Measurements from ENCODE around the gene STX4.

Gene STX4, protein sequence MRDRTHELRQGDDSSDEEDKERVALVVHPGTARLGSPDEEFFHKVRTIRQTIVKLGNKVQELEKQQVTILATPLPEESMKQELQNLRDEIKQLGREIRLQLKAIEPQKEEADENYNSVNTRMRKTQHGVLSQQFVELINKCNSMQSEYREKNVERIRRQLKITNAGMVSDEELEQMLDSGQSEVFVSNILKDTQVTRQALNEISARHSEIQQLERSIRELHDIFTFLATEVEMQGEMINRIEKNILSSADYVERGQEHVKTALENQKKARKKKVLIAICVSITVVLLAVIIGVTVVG

GRCh38 chr16:31032736-31033708 is at the start of gene STX4:
Gene STX4 (plus strand): TSS chr16:31033558. CDS start chr16:31033806, 248 bp downstream.
- DNase-seq (ENCODE audit: extremely low spot score, insufficient read length, low read depth) (peak; percentile 86), FAIRE-seq (peak; percentile 97)

GRCh38 chr16:30983898-30984610 is 49.3 kb upstream of the STX4 start:
- FAIRE-seq (no peak), DNase-seq (ENCODE audit: extremely low spot score, insufficient read length, low read depth) (no peak)

DNA sequence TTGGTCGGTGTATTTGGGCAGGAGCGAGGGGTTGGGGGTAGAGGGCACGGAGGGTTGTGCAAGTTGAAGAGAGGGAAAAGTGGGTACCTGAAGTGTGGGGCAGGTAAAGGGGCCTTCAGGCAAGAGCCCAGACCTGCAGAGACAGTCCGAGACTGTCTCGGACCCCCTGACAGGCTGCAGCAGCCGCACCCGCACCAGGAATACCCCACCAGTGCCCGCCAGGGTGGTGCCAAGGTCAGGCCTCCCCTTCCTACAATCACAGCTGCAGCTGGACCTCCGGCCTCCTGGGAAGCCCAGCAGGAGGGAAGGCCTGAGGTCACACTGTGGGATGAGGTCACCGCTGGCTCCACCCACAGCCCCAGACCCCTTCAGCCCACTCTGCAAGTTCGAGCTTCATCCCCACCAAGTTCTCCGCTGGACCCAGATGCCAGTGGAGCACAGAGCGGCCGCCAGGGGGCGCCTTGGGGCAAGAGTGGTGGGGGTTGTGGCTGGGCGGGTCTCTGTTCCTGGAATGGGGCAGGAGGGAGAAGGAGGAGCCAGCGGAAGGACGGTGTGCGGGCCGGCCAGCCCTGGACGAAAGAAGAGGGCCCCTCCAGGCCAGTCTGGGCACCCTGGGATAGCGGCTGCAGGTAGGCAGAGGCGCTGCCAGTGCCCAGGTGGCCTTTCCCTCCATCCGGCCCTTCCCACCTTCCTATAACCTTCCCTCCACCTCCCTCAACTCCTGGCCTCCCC is 48.5 kb upstream of the STX4 start, which contains the start of gene HSD3B7:
HSD3B7 (plus strand) TSS at position 539 of the 732 bp plus-strand sequence. CDS start 452 bp downstream, outside the sequence.
- FAIRE-seq (peak; percentile 38), DNase-seq (ENCODE audit: extremely low spot score, insufficient read length, low read depth) (peak; percentile 78)

GRCh38 chr16:30985401-30986128 is 47.8 kb upstream of the STX4 start:
- no peak for FAIRE-seq

DNA sequence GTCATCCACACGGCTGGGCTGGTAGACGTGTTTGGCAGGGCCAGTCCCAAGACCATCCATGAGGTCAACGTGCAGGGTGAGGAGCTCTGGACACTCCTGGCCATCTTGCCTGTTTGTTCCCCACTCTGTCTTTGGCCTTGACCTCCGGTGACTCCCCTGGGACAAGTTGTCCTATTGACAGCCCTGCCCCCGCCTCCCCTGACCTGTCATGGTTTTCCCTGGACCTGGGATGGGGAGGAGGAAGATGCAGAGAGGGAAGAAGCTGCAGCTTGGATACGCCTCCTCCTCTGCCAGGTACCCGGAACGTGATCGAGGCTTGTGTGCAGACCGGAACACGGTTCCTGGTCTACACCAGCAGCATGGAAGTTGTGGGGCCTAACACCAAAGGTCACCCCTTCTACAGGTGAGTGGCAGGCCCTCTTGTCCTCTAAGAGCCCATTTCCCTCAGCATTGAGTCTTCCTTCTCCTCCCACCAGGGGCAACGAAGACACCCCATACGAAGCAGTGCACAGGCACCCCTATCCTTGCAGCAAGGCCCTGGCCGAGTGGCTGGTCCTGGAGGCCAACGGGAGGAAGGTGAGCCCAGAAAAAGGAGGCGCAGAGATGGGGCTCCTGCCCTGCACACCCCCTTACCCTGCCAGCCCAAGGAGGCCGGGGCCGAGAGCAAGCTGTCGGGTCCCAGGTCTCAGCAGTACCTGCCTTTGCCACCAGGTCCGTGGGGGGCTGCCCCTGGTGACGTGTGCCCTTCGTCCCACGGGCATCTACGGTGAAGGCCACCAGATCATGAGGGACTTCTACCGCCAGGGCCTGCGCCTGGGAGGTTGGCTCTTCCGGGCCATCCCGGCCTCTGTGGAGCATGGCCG is 47.0 kb upstream of the STX4 start:
- no peak for FAIRE-seq
- no peak for DNase-seq (ENCODE audit: extremely low spot score, insufficient read length, low read depth)

More at GRCh38 chr16:30985401-30986128, 47.8 kb upstream of the STX4 start:
- DNase-seq (ENCODE audit: extremely low spot score, insufficient read length, low read depth): no peak

- FAIRE-seq (no peak), DNase-seq (ENCODE audit: extremely low spot score, insufficient read length, low read depth) (no peak)
Measured at GRCh38 chr16:30987581-30988190, 45.7 kb upstream of the STX4 start.

DNA sequence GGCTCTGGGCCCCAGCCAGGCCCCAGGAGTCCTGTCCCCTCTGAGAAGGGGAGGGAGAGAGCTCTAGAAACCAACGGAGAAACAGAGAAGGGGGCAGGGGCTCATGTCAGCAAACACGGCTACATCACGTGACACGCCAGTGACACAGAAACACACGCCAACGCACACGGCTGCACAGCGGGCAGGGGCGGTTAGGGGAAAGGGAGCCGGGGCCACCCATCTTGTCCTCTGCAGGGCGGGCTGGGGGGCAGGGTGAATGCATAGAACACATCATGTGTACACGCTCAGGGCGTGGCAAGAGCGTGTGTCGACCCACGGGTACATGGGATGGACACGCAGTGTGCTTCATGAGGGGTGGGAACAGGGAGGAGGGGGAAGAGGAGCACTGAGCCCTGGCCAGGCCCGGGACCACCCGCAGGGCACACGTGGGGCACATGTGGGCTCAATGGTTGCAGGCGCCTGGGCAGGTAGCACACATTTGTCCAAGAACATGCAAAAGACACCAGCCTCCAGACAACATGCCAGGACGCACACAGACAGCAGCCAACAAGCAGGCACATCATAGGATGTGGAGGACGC is 43.8 kb upstream of the STX4 start:
- DNase-seq (ENCODE audit: extremely low spot score, insufficient read length, low read depth): no peak
- FAIRE-seq: no peak

DNA sequence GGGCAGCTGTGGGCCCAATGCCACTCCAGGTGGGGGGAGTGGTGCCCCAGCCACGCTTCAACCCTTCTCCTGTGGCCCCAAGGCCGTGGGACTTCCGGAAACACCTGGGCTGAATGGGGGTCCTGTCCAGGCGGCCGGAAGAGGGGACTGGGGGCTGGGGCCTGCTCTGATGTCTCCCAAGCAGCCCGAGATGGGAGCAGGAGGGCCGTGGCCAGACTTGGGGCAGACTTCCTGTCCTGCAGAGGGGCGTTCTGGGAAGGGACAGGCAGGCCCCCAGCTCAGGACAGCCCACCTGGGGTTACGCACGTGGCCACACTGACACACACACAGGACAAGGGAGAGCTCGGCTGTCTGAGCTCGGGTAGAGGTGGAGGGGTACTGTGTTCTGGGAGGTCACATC is 43.3 kb upstream of the STX4 start:
- FAIRE-seq: no peak
- DNase-seq (ENCODE audit: extremely low spot score, insufficient read length, low read depth): no peak

- no peak for FAIRE-seq
- no peak for DNase-seq (ENCODE audit: extremely low spot score, insufficient read length, low read depth)
Measured at GRCh38 chr16:30991052-30991451, 42.3 kb upstream of the STX4 start.

DNA sequence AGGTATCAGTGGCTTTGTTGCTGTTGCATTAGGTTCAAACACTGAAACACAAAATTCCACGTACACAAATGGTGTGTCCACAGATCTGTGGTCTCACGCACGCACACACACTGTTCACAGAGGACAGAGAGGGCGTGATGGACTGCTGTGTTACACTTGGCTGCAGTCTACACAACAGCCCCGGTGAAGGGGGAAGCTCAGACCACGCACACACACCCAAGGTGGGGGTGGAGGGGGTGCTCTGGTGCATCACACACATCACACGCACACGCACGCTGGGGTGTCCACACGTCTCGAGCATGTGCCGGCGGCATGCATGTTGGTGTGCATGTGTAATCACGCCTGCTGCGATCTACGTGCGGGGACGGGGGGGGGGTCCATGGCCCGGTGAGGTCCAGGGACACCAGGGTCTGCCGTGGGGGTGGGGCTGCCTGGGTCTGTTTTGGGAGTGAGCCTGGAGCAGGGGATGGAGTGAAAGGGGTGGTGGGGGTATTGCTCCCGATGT is 41.0 kb upstream of the STX4 start:
- DNase-seq (ENCODE audit: extremely low spot score, insufficient read length, low read depth) (no peak), FAIRE-seq (no peak)

DNA sequence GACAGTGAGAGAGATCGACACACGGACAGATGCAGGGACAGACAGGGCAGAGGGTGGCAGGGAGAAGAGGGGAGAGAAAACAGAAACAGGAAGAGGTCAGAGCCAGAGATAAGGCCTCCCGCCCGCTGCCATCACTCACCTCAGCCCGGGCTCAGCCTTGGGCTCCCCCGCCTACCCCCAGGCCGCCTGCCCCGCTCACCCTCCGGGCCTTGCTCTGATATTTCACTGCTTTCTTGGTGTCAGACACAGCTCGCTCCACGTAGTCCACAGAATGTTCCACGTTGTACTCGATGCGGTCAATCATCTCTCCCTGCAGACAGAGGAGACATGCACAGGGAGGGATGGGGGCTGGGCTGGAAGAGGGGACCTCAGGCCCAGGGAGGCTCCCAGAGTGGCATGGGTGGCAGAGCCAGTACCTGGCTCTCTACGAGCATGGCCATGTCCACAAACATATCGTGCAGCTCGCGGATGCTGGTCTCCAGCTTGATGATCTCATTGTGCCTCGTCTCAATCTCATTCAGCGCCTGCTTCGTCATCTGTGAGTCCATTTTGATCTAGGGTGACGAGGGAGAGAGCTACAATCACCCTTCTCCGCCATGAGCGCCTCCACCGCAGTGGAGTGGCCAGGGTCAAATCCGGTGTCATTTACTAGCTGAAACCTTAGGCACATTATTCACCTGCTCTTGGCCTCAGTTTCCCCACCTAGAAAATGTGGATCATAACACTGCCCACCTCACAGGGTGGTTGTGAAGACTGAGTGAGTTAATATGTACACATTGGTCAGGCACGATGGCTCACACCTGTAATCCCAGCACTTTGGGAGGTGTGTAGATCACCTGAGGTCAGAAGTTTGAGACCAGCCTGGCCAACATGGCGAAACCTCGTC is 40.2 kb upstream of the STX4 start:
- no peak for DNase-seq (ENCODE audit: extremely low spot score, insufficient read length, low read depth)
- FAIRE-seq: no peak

DNA sequence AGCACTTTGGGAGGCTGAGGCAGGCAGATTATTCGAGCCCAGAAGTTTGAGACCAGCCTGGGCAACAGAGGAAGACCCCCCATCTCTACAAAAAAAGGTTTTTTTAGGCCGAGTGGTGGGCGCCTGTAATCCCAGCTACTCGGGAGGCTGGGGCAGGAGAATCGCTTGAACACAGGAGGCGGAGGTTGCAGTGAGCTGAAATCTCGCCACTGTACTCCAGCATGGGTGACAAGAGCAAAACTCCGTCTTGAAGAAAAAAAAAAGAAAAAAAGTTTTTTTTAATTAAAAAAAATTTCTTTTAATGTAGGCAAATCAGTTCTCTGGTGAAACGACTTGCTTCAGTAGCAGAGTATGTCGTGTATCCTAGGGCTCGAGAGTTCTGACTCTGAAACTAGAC is 37.4 kb upstream of the STX4 start:
- DNase-seq (ENCODE audit: extremely low spot score, insufficient read length, low read depth): no peak

GRCh38 chr16:30996324-30996984 is 36.9 kb upstream of the STX4 start:
- DNase-seq (ENCODE audit: extremely low spot score, insufficient read length, low read depth): no peak
- no peak for FAIRE-seq

More for the DNA sequence above, 37.4 kb upstream of the STX4 start:
- FAIRE-seq: no peak

DNA sequence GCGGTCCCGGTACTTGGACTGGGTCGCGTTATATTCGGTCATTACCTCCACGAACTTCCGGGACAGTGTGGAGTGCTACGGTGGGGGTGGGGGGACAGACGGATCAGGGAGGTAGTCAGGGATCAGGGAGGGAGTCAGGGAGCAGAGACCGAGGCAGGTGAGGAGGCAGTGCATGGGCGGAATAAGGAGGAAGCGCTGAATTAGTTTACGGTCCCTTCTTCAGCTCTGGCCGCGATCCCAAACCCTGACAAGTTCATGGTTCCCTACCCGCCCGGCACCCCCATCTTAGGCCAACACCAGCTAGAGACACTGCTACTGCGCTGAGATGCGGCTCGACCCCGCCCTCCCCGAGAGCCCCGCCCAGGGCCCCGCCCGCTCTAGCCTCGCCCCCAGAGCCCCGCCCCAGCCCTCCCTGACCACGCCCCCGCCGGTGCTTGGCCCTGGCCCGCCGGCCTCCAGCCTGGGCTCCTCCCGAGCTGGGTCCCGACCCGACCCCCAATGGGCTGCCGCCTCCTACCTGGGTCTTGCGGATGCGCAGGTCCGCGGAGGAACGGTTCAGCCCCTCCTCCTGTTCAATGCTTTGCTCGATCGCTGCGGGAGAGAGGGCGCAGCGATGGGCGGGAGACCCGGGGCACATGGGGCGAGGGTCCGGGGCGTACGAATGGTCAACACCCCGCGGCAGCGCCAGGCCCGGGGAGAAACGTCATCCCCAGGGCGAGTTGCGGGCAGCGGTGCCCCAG is 36.2 kb upstream of the STX4 start:
- FAIRE-seq (peak; percentile 49), DNase-seq (ENCODE audit: extremely low spot score, insufficient read length, low read depth) (peak; percentile 99)

Data from GM18507 (cell line).